ENCODE data around the gene IPP.

DNA sequence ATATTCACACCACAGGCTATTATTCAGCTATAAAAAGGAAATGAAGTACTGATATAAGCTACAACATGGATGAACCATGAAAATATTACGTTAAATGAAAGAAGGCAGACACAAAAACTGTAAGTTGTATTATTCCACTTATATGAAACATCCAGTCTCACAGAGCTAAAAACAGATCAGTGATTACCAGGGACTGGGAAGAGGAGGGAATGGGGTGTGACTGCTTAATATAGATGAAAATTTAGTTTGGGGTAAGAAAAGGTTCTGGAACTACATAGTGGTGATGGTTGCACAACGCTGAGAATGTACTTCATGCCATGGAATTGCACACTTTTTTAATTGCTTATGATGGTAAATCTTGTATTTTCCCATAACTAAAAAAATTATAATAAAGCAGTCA is 83.6 kb downstream of the IPP start:
- TF ChIP-seq POLR2A (IDR thresholded peaks at IDR 0.05), result no peak
- TF ChIP-seq, protein P1, sequence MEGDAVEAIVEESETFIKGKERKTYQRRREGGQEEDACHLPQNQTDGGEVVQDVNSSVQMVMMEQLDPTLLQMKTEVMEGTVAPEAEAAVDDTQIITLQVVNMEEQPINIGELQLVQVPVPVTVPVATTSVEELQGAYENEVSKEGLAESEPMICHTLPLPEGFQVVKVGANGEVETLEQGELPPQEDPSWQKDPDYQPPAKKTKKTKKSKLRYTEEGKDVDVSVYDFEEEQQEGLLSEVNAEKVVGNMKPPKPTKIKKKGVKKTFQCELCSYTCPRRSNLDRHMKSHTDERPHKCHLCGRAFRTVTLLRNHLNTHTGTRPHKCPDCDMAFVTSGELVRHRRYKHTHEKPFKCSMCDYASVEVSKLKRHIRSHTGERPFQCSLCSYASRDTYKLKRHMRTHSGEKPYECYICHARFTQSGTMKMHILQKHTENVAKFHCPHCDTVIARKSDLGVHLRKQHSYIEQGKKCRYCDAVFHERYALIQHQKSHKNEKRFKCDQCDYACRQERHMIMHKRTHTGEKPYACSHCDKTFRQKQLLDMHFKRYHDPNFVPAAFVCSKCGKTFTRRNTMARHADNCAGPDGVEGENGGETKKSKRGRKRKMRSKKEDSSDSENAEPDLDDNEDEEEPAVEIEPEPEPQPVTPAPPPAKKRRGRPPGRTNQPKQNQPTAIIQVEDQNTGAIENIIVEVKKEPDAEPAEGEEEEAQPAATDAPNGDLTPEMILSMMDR (IDR thresholded peaks at IDR 0.05 in 4 of 5, conservative IDR thresholded peaks at IDR 0.05 in 1 of 5), result no peak

Data from gastrocnemius medialis (tissue), 4 donors.